HG03095 (cell line): ENCODE results near the gene UBE2L3.
"Not testable (repeated sequence)": the region's sequence is repeated elsewhere in the genome, so short reads cannot be mapped to it uniquely, and the experiment has no call there.

Experiments used
- ATAC-seq: cut with Tn5 transposase; IDR thresholded peaks from one replicate; pipeline ENCODE4 v1.9.1; 2021; ENCODE audit warnings: moderate library complexity; ENCODE audit not compliant: unreplicated experiment

The UBE2L3 gene

GRCh38 chr22:21626073-21626734 lies 58.7 kb downstream of the UBE2L3 start:
- ATAC-seq = no peak

- ATAC-seq = no peak
Measured at GRCh38 chr22:21626735-21627469, 59.4 kb downstream of the UBE2L3 start.

- peak; percentile 1 for ATAC-seq
Measured at GRCh38 chr22:21628386-21629254, 61.1 kb downstream of the UBE2L3 start.

- ATAC-seq = peak; percentile 76
Measured at GRCh38 chr22:21629255-21630149, 62.0 kb downstream of the UBE2L3 start, which contains the start of gene YDJC. YDJC (minus strand) TSS chr22:21630022; CDS start chr22:21630014, 8 bp downstream.

GRCh38 chr22:21631025-21631424 lies 63.5 kb downstream of the UBE2L3 start:
- ATAC-seq = no peak

- no peak for ATAC-seq
Measured at GRCh38 chr22:21632237-21632895, 64.9 kb downstream of the UBE2L3 start, which contains the start of gene CCDC116. CCDC116 (plus strand) TSS chr22:21632760; CDS start chr22:21633182, 422 bp downstream.

GRCh38 chr22:21632931-21633330 lies 65.4 kb downstream of the UBE2L3 start:
- ATAC-seq = no peak

- ATAC-seq = no peak
Measured at GRCh38 chr22:21633481-21633880, 66.0 kb downstream of the UBE2L3 start.

GRCh38 chr22:21634081-21634480 lies 66.6 kb downstream of the UBE2L3 start:
- no peak for ATAC-seq

GRCh38 chr22:21634844-21635243 lies 67.3 kb downstream of the UBE2L3 start:
- ATAC-seq = no peak

GRCh38 chr22:21635771-21636510 lies 68.4 kb downstream of the UBE2L3 start:
- ATAC-seq = no peak

- ATAC-seq = no peak
Measured at GRCh38 chr22:21636629-21637218, 69.2 kb downstream of the UBE2L3 start.

DNA sequence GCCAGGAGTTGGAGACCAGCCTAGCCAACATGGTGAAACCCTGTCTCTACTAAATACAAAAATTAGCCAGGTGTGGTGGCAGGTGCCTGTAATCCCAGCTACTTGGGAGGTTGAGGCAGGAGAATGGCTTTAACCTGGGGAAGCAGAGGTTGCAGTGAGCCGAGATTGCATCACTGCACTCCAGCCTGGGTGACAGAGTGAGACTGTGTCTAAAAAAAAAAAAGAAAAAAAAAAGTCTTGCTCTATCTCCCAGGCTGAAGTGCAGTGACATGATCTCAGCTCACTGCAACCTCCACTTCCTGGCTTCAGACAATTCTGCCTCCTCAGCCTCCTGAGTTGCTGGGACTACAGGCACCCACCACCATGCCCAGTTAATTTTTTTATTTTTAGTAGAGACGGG lies 69.9 kb downstream of the UBE2L3 start:
- not testable (repeated sequence) for ATAC-seq

DNA sequence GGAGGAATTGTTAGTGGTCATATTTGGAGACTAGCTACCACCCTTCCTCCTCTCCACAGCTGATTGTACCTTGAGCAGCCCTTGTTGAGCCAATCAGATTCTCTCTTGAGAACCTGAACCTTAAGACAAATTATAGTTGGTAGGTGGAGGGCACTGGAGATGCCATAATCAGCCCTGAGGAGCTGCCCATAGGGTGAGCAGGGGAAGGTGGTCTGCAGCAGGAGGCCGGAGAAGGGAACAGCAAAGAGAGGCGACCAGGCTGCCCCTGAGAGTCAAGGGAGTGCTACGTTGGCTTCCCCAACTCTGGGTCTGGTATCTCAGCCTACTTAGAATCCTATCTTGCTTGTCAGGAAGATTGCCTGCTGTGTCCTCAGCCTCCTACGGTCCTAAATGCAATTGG lies 71.8 kb downstream of the UBE2L3 start:
- ATAC-seq = no peak

- ATAC-seq = no peak
Measured at GRCh38 chr22:21640810-21641209, 73.3 kb downstream of the UBE2L3 start.

- ATAC-seq = no peak
Measured at GRCh38 chr22:21641417-21641788, 73.9 kb downstream of the UBE2L3 start.

DNA sequence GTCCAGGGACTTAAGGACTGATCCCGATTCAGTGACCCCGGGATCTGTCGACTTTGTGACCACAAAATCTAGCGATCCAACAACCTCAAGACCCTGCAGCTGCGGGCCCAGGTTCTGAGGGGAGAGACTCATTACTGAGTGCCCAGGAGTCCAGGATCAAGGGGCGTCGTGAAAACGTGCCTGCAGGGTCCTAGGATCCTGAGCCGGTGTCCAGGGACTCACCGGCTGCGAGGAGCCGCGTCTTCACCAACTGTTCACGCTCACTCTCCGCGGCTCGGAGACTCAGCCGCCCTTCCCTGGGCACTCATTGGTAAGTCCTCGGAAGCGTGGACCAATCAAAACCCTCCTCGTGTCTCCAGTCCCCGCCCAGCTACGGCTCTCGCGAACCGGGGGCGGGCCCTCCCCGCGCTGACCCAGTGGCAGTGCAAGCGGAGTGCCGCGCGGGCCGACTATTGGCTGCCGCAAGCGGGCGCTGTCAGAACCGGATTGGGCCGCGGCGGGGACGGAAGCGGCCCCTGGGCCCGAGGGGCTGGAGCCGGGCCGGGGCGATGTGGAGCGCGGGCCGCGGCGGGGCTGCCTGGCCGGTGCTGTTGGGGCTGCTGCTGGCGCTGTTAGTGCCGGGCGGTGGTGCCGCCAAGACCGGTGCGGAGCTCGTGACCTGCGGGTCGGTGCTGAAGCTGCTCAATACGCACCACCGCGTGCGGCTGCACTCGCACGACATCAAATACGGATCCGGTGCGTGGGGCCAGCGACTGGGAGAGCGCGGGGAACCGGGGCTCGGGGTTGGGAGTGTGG lies 74.5 kb downstream of the UBE2L3 start, which contains the start of gene SDF2L1:
SDF2L1 (plus strand) TSS at position 514 of the 795 bp plus-strand sequence; CDS start at position 549, 35 bp downstream.
- peak; percentile 86 for ATAC-seq
